Stimulated activated CD8-positive, alpha-beta memory T cell treated with anti-CD3 and anti-CD28 coated beads, Interleukin-15, amount 100 ng/mL, for 48 hours (primary cell): Measurements from ENCODE around the gene SUCO.

Experiments used
- DNase-seq, 2 donors: peaks; one replicate each; pipeline ENCODE4 v3.0.0-alpha.2; 2020; ENCODE audit warnings: low read depth in 2 of 2

SUCO gene

GRCh38 chr1:172517081-172517480, 15.9 kb upstream of the SUCO start:
- no peak for DNase-seq

- no peak for DNase-seq
These were observed 15.4 kb upstream of the SUCO start for GRCh38 chr1:172517545-172517944.

- no peak for DNase-seq
These were observed 3.6 kb upstream of the SUCO start for GRCh38 chr1:172529304-172529703.

GRCh38 chr1:172530000-172530399, 3.0 kb upstream of the SUCO start:
- no peak for DNase-seq

GRCh38 chr1:172531412-172532182, 1.4 kb upstream of the SUCO start:
- DNase-seq = no peak

GRCh38 chr1:172532183-172532699, 709 bp upstream of the SUCO start:
- DNase-seq = peak; percentile 72 to 76

- DNase-seq = peak; percentile 11 to 13
These were observed 682 bp downstream of the SUCO start for GRCh38 chr1:172533513-172534151.

- no peak for DNase-seq
These were observed 3.3 kb downstream of the SUCO start for GRCh38 chr1:172536256-172536655.

GRCh38 chr1:172537366-172537765, 4.4 kb downstream of the SUCO start:
- no peak for DNase-seq

GRCh38 chr1:172537827-172538391, 5.0 kb downstream of the SUCO start:
- no peak for DNase-seq

- DNase-seq = no peak
These were observed 7.7 kb downstream of the SUCO start for GRCh38 chr1:172540635-172541034.

- no peak for DNase-seq
These were observed 11.6 kb downstream of the SUCO start for GRCh38 chr1:172544481-172545104.

GRCh38 chr1:172545396-172546004, 12.6 kb downstream of the SUCO start:
- DNase-seq = no peak

- no peak for DNase-seq
These were observed 14.1 kb downstream of the SUCO start for GRCh38 chr1:172547071-172547470.

GRCh38 chr1:172549621-172550280, 16.8 kb downstream of the SUCO start:
- DNase-seq = no peak

GRCh38 chr1:172551279-172551678, 18.3 kb downstream of the SUCO start:
- DNase-seq = no peak

- DNase-seq = no peak
These were observed 22.0 kb downstream of the SUCO start for GRCh38 chr1:172554915-172555314.

- no peak for DNase-seq
These were observed 23.5 kb downstream of the SUCO start for GRCh38 chr1:172556461-172556860.

- DNase-seq = no peak
These were observed 24.3 kb downstream of the SUCO start for GRCh38 chr1:172557270-172557669.

GRCh38 chr1:172559572-172560210, 26.7 kb downstream of the SUCO start:
- no peak for DNase-seq

GRCh38 chr1:172561252-172561651, 28.3 kb downstream of the SUCO start:
- DNase-seq = no peak
